ENCODE results near the gene PRXL2C.
"Not testable (repeated sequence)": the region's sequence is repeated elsewhere in the genome, so short reads cannot be mapped to it uniquely, and the experiment has no call there.

Gene PRXL2C

GRCh38 chr9:96655198-96655851 is at the start of gene PRXL2C:
PRXL2C (minus strand) TSS chr9:96655317; CDS start chr9:96655281, 36 bp downstream.
- FAIRE-seq (peak; percentile 58), DNase-seq (ENCODE audit: insufficient read length, low spot score) (peak; percentile 90)
- peak; percentile 54 for TF ChIP-seq POLR2A (IDR thresholded peaks at IDR 0.05; ENCODE audit: low read depth, low read length)

DNA sequence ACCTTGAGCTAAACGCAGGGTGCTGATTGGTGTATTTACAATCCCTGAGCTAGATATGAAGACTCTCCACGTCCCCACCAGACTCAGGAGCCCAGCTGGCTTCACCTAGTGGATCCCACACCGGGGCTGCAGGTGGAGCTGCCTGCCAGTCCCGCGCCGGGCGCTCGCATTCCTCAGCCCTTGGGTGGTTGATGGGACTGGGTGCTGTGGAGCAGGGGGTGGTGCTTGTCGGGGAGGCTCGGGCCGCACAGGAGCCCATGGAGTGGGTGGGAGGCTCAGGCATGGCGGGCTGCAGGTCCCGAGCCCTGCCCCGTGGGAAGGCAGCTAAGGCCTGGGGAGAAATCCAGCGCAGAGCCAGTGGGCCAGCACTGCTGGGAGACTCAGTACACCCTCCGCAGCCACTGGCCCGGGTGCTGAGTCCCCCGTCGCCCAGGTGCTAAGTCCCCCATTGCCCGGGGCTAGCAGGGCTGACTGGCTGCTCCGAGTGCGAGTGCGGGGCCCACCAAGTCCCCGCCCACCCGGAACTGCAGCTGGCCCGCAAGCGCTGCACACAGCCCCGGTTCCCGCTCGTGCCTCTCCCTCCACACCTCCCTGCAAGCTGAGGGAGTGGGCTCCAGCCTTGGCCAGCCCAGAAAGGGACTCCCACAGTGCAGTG is 45.7 kb upstream of the PRXL2C start:
- DNase-seq (ENCODE audit: insufficient read length, low spot score); FAIRE-seq: not testable (repeated sequence)

GRCh38 chr9:96691326-96691725 is 36.2 kb upstream of the PRXL2C start:
- no peak for DNase-seq (ENCODE audit: insufficient read length, low spot score)
- TF ChIP-seq POLR2A (IDR thresholded peaks at IDR 0.05; ENCODE audit: low read depth, low read length): no peak
- no peak for FAIRE-seq

DNA sequence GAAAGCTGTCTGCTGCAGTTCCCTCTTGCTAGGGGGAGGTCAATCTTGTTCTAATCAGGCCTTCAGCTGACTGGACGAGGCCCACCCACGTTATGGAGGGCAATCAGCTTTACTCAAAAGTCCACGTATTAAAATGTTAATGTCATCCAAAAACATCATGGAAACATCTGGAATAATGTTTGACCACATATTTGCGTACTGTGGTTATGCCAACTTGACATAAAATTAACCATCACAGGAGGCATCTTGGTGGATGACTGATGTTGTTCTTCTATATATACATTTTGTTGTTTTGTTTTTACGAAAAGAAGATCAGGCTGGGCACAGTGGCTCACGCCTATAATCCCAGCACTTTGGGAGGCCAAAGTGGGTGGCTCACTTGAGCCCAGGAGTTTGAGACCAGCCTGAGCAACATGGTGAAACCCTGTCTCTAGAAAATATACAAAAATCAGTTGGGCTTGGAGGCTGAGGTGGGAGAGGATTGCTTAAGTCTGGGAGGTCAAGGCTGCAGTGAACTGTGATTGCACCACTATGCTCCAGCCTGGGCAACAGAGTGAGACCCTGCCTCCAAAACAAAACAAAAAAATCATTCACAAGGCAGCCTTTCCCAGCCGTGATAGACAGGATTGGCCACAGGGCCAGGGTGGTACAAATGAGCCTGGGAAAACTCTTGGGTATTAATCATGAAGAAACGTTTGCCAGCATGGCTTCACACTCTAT is 33.8 kb upstream of the PRXL2C start:
- FAIRE-seq (no peak), DNase-seq (ENCODE audit: insufficient read length, low spot score) (no peak)
- no peak for TF ChIP-seq POLR2A (IDR thresholded peaks at IDR 0.05; ENCODE audit: low read depth, low read length)

GRCh38 chr9:96688187-96688586 is 33.1 kb upstream of the PRXL2C start:
- no peak for DNase-seq (ENCODE audit: insufficient read length, low spot score)
- FAIRE-seq: no peak
- TF ChIP-seq POLR2A (IDR thresholded peaks at IDR 0.05; ENCODE audit: low read depth, low read length): no peak

GRCh38 chr9:96686638-96687335 is 31.7 kb upstream of the PRXL2C start:
- TF ChIP-seq POLR2A (IDR thresholded peaks at IDR 0.05; ENCODE audit: low read depth, low read length): no peak
- DNase-seq (ENCODE audit: insufficient read length, low spot score) (no peak), FAIRE-seq (no peak)

DNA sequence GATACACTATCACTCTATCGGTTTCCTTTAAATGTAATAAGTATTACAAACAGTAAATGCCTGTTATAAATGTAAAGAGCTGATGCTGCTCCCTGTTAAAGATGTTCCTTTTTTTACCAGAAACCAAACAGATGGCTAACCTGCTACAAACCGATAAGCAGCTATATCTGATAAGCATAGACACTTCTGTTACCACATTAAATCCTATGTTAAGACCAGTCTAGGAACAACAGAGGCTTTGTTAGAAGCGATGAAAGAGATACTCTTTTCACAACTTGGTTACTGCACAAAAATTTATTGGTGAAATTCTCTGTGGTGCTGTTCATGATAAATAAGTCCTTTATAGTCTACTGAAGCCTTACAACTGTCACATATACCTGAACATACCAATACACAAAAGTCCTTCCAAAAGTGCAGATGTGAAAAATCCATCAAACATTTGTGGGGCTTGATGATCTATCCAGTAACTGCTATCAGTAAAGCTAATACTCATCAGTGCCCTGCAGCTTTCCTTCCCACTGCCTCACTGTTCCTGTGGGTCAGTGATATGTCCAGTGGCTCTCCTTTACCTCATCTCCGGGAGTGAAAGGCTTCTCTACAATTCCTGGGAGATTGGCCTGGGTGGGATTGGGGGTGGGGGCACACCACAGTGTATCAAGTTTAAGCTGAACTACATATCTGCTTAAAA is 25.8 kb upstream of the PRXL2C start:
- peak; percentile 27 for FAIRE-seq
- no peak for TF ChIP-seq POLR2A (IDR thresholded peaks at IDR 0.05; ENCODE audit: low read depth, low read length)
- DNase-seq (ENCODE audit: insufficient read length, low spot score): no peak

DNA sequence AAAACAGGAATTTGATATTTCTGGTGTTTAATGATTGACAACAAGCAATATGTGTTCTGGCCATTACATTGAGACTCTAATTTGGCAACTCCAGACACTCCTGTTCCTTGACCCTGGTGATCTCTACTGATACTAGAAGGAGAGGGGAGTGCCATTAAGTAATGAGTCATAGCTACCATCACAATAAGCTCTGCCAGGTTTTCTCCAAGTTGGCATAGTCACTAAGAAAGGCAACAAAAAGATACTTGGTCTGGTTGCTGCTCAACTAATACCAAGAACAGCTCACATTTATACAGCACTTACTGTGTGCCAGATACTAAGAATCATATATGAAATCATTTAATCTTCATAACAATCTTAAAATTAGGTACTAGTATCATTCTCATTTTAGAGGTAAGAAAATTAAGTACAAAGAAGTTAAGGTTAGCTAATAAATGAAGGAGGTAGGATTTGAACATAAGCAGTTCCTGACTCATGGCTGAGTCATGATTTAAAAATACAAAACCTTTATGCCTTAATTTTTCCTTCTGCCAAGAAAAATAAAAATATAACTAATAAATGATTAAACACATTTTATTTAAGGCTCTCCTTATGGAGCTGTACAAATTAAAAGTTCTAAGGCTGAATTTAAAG is 19.9 kb upstream of the PRXL2C start:
- FAIRE-seq (peak; percentile 98), DNase-seq (ENCODE audit: insufficient read length, low spot score) (peak; percentile 82)
- no peak for TF ChIP-seq POLR2A (IDR thresholded peaks at IDR 0.05; ENCODE audit: low read depth, low read length)

DNA sequence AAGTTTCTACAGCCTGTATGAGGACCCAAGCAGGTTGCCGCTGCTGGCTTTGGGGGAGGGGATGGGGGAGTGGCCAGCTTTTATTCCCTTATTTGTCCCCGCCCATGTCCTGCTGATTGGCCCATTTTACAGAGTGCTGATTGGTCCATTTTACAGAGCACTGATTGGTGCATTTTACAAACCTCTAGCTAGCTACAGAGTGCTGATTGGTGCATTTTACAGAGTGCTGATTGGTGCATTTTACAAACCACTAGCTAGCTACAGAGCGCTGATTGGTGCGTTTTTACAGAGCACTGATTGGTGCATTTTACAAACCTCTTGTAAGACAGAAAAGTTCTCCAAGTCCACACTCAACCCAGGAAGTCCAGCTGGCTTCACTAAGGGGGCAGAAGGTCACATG is 18.7 kb upstream of the PRXL2C start:
- not testable (repeated sequence) for FAIRE-seq; DNase-seq (ENCODE audit: insufficient read length, low spot score)

GRCh38 chr9:96668868-96669534 is 13.9 kb upstream of the PRXL2C start:
- TF ChIP-seq POLR2A (IDR thresholded peaks at IDR 0.05; ENCODE audit: low read depth, low read length): no peak
- FAIRE-seq (no peak), DNase-seq (ENCODE audit: insufficient read length, low spot score) (no peak)

- TF ChIP-seq POLR2A (IDR thresholded peaks at IDR 0.05; ENCODE audit: low read depth, low read length): no peak
- FAIRE-seq: no peak
- no peak for DNase-seq (ENCODE audit: insufficient read length, low spot score)
Observed at GRCh38 chr9:96667363-96667728, 12.2 kb upstream of the PRXL2C start.

DNA sequence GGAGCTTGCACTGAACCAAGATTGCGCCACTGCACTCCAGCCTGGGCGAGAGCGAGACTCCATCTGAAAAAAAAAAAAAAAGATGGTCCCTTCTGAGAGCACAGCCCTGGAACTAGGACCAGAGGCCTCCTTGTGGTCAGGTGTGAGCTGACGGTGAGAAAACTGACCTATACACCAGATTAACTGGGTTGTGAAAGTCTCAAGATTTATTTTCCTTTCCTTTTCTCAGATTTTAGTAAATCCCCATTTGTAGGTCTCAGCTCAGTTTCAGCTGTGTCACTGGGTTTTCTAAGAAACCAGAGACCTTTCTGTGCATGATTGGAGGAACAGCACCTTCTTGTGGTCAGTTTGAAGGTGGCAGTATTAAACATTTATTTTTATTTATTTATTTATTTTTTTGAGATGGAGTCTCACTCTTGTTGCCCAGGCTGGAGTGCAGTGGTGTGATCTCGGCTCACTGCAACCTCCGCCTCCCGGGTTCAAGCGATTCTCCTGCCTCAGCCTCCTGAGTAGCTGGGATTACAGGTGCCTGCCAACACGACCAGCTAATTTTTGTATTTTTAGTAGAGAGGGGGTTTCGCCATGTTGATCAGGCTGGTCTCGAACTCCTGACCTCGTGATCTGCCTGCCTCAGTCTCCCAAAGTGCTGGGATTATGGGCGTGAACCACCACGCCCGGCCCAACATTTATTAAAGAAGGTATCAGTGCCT is 11.7 kb upstream of the PRXL2C start:
- FAIRE-seq (peak; percentile 53), DNase-seq (ENCODE audit: insufficient read length, low spot score) (peak; percentile 73)

All from H54 (cell line).